Muscle of back (tissue), 11 donors: ENCODE results near the gene ARHGAP31. TPM values are rescaled to one million over a fixed set of nuclear protein-coding genes. Genes with fewer than 3 reads are reported as not detected.
"Not testable (repeated sequence)": the region's sequence is repeated elsewhere in the genome, so short reads cannot be mapped to it uniquely, and the experiment has no call there.

Experiments
- DNase-seq, 3 donors: peaks; one replicate each; pipeline versions ENCODE4 v3.0.0 to v3.0.0-alpha.2; 2013
- polyA plus RNA-seq, 10 donors: library from polyadenylated mRNA; unstranded; fragments of 120-200 nt; gene quantifications; one replicate each; pipeline ENCODE4 v1.2.1, GENCODE V29; 2013; ENCODE audit not compliant: insufficient read length in 10 of 10

The ARHGAP31 gene
- polyA plus RNA-seq, 10 donors = 10.3 to 21.1 (median 12.8) TPM

- peak in 1 of 3 donors; percentile 58 for DNase-seq
Measured at GRCh38 chr3:119349354-119350041, 55.3 kb downstream of the ARHGAP31 start.

- peak in 1 of 3 donors; percentile 47 for DNase-seq
Measured at GRCh38 chr3:119350114-119350513, 55.9 kb downstream of the ARHGAP31 start.

- DNase-seq = no peak
Measured at GRCh38 chr3:119351581-119351980, 57.4 kb downstream of the ARHGAP31 start.

- peak in 1 of 3 donors; percentile 13 for DNase-seq
Measured at GRCh38 chr3:119352034-119352609, 57.9 kb downstream of the ARHGAP31 start.

GRCh38 chr3:119352863-119353527, 58.8 kb downstream of the ARHGAP31 start:
- DNase-seq = peak; percentile 54 to 78 (median 57)

- not testable (repeated sequence) for DNase-seq
Measured at GRCh38 chr3:119355608-119356007, 61.4 kb downstream of the ARHGAP31 start.

- no peak for DNase-seq
Measured at GRCh38 chr3:119356646-119357045, 62.5 kb downstream of the ARHGAP31 start.

- DNase-seq = peak in 1 of 3 donors; percentile 16
Measured at GRCh38 chr3:119357190-119357589, 63.0 kb downstream of the ARHGAP31 start.

- DNase-seq = no peak
Measured at GRCh38 chr3:119359476-119360326, 65.5 kb downstream of the ARHGAP31 start.

- DNase-seq = no peak
Measured at GRCh38 chr3:119360736-119361462, 66.7 kb downstream of the ARHGAP31 start.

- DNase-seq = no peak
Measured at GRCh38 chr3:119362010-119362409, 67.8 kb downstream of the ARHGAP31 start.

GRCh38 chr3:119362940-119363725, 69.0 kb downstream of the ARHGAP31 start:
- DNase-seq = no peak

- DNase-seq = no peak
Measured at GRCh38 chr3:119364401-119364800, 70.2 kb downstream of the ARHGAP31 start.

GRCh38 chr3:119365418-119365817, 71.2 kb downstream of the ARHGAP31 start:
- DNase-seq = no peak

GRCh38 chr3:119367000-119367399, 72.8 kb downstream of the ARHGAP31 start:
- DNase-seq = no peak

- DNase-seq = no peak
Measured at GRCh38 chr3:119368298-119368697, 74.1 kb downstream of the ARHGAP31 start.

- not testable (repeated sequence) for DNase-seq
Measured at GRCh38 chr3:119371786-119372185, 77.6 kb downstream of the ARHGAP31 start.

- no peak for DNase-seq
Measured at GRCh38 chr3:119375106-119375505, 80.9 kb downstream of the ARHGAP31 start.

GRCh38 chr3:119375510-119375909, 81.3 kb downstream of the ARHGAP31 start:
- DNase-seq = no peak

- DNase-seq = no peak
Measured at GRCh38 chr3:119376758-119377157, 82.6 kb downstream of the ARHGAP31 start.
